Thymus (tissue), 11 donors: ENCODE results near the gene DKK3. TPM values are rescaled to one million over a fixed set of nuclear protein-coding genes. Genes with fewer than 3 reads are reported as not detected.

ENCODE experiments used
- DNase-seq, 9 donors: peaks; one replicate each; pipeline ENCODE4 v3.0.0-alpha.2; 2013; ENCODE audit warnings: low spot score in 9 of 9, low read depth in 6 of 9, missing footprints in 1 of 9
- H3K27ac ChIP-seq, 2 donors: one replicate each; pipeline ENCODE4 v1.5.1; 2013; ENCODE audit warnings: control low read depth in 1 of 2, low read depth in 1 of 2, low read length in 1 of 2, mild to moderate bottlenecking in 1 of 2, moderate library complexity in 1 of 2
- H3K27me3 ChIP-seq, 2 donors: one replicate each; pipeline ENCODE4 v1.5.1; 2013; ENCODE audit warnings: low read length in 1 of 2; ENCODE audit not compliant: control insufficient read depth in 2 of 2, insufficient read depth in 1 of 2
- H3K36me3 ChIP-seq, 2 donors: one replicate each; pipeline ENCODE4 v1.5.1; 2013; ENCODE audit warnings: low read length in 1 of 2, mild to moderate bottlenecking in 1 of 2, moderate library complexity in 1 of 2; ENCODE audit not compliant: control insufficient read depth in 2 of 2, insufficient read depth in 2 of 2
- H3K4me1 ChIP-seq, 2 donors: one replicate each; pipeline ENCODE4 v1.5.1; 2013; ENCODE audit warnings: low read length in 2 of 2; ENCODE audit not compliant: control insufficient read depth in 2 of 2, insufficient read depth in 2 of 2
- H3K4me3 ChIP-seq, 2 donors: one replicate each; pipeline ENCODE4 v1.5.1; 2013; ENCODE audit warnings: low read length in 2 of 2, control low read depth in 1 of 2, mild to moderate bottlenecking in 1 of 2
- H3K9me3 ChIP-seq, 2 donors: one replicate each; pipeline ENCODE4 v1.5.1; 2013; ENCODE audit warnings: low read length in 1 of 2, mild to moderate bottlenecking in 1 of 2; ENCODE audit not compliant: control insufficient read depth in 2 of 2, insufficient read depth in 1 of 2
- WGBS: extraction: QIAGEN DNeasy Blood & Tissue Kit; methylation state at CpG from one replicate; pipeline ENCODE4 v1.1.7; 2013; 5-methylcytosine and 5-hydroxymethylcytosine counted together
- polyA plus RNA-seq: library from polyadenylated mRNA; stranded (reverse); fragments of 200-250 nt; gene quantifications from one replicate; pipeline ENCODE4 v1.2.3, GENCODE V29; 2013
- total RNA-seq: library from RNA; stranded (reverse); fragments of 120-200 nt; gene quantifications from one replicate; pipeline ENCODE4 v1.2.4, GENCODE V29; 2013
- donor health status: healthy.

DKK3 gene
- total and polyA plus RNA-seq, 2 donors, result 7.5 to 12.8 TPM

GRCh38 chr11:12020546-12020945 is 12.1 kb upstream of the DKK3 start:
- WGBS, result 92% methylated on average over 2 of the region's 2 CpGs
- Histone ChIP-seq H3K9me3 (no peaks in the 10 kb centered on the region), H3K27ac (no peak overlapping the region), H3K4me1 (no peaks in the 10 kb centered on the region), H3K27me3 (peaks cover 0 to 2% of the 10 kb centered on the region in 2 donors), H3K4me3 (no peak overlapping the region), H3K36me3 (no peaks in the 10 kb centered on the region)
- no peak for DNase-seq

DNA sequence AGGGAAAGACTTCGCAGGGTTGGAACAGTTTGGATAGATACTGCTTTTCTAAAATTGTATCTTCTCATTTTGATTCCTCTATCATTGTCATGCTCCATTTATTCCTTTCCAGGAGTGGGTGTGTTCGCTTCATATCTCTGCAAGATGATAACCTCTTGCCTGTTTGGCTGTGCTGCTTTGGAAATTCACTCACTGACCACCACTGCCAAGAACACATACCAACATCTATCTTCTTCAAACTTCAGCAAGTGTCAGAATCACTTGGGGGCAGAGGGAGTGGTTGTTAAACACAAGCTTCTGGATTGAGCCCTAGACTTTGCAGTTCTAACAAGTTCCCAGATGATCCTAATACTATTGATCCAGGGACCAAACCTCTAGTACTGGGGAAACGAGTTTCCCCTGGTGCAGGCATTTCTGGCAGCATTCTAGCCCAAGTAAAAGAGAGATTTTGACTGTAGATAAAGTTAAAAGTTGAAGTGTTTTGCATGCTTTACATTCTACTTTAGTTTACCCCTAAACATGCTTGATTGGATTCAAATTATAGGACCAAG is 11.5 kb upstream of the DKK3 start:
- no peaks in the 10 kb centered on the region for H3K9me3 ChIP-seq
- H3K27me3 ChIP-seq, result no peaks in the 10 kb centered on the region
- 83% methylated on average over 3 of the region's 3 CpGs for WGBS
- H3K27ac ChIP-seq, result no peak overlapping the region
- DNase-seq, result no peak
- H3K4me3 ChIP-seq, result no peak overlapping the region
- no peaks in the 10 kb centered on the region for H3K4me1 ChIP-seq
- no peaks in the 10 kb centered on the region for H3K36me3 ChIP-seq

DNA sequence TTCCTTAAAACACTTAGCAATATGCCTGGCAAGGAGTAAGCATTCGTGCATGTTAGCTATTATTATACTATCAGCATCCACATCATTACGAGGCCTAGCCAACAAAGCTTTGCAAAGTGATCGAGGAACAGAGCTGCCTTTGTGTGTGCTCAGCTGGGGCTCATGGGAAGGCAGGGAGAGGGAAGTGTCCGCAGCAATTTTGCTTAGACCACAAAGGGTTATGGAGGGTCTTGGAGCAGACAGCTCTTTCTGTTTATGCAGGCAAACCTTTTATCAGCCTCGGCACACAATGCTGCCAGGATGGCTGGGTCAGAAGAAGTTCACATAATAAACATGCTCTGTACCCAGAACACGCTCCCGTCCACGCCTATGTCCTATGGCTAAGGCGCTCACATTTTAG is 10.9 kb upstream of the DKK3 start:
- DNase-seq, result no peak
- no peak overlapping the region for H3K4me3 ChIP-seq
- no peaks in the 10 kb centered on the region for H3K36me3 ChIP-seq
- no peak overlapping the region for H3K27ac ChIP-seq
- WGBS, result 88% methylated on average over 9 of the region's 9 CpGs
- H3K27me3 ChIP-seq, result peaks cover 0 to under 1% of the 10 kb centered on the region in 2 donors
- H3K4me1 ChIP-seq, result no peaks in the 10 kb centered on the region
- no peaks in the 10 kb centered on the region for H3K9me3 ChIP-seq

DNA sequence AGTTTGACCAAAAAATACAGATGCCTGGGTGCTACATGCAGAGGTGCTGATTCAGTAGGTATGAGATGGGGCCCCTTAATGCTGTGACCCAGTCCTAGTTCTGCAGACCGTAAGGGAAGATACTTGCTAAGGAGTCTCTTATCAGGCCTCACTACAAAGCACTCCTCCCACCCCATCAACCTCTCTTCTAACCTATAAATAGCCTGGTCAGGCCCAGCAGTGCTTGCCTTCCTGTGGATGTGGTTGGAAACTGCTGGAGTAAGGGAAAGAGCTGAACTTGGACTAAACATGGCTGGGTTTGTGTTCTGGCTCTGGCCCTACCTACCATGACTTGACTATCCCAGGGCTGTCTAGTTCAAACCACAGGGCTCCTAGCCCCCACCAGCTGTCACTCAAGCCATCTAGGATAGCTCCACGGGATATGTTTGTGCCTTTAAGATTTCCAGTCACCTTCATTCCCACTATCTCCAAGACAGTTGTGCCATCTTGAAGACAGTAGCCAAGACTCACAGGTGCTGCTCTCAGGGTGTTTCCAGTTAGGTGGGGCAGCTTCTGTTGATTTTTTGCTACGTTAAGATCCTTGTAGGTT is 9.5 kb upstream of the DKK3 start:
- Histone ChIP-seq H3K9me3 (no peaks in the 10 kb centered on the region), H3K4me1 (no peaks in the 10 kb centered on the region), H3K4me3 (no peak overlapping the region), H3K36me3 (no peaks in the 10 kb centered on the region), H3K27me3 (peaks cover 0 to 7% of the 10 kb centered on the region in 2 donors), H3K27ac (no peak overlapping the region)
- WGBS, result 93% methylated on average over 3 of the region's 3 CpGs
- no peak for DNase-seq

GRCh38 chr11:12017243-12017678 is 8.8 kb upstream of the DKK3 start:
- Histone ChIP-seq H3K36me3 (no peaks in the 10 kb centered on the region), H3K4me3 (no peak overlapping the region), H3K9me3 (no peaks in the 10 kb centered on the region), H3K4me1 (no peaks in the 10 kb centered on the region), H3K27ac (no peak overlapping the region), H3K27me3 (peaks cover 0 to 9% of the 10 kb centered on the region in 2 donors)
- DNase-seq, result no peak
- WGBS, result 97% methylated on average over 5 of the region's 5 CpGs

DNA sequence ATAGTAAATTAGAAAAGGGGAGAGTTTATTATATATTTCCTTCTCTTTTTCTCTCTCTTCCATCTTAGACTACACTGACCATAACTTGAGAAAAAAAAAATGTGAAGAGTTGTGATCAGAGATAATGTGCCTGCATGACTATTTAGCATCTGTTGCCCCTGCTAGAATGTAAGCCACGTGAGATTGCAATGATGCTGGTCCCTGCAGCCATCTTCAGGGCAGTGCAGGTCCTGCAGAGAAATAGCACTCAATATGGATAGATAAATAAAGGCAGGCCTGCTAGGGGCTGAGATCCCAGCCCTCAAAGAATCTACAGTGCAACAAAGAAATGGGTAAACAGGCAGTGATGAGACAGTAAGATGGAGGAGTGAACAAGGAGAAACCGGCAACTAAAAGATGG is 7.8 kb upstream of the DKK3 start:
- no peak for DNase-seq
- no peak overlapping the region for H3K27ac ChIP-seq
- no peaks in the 10 kb centered on the region for H3K9me3 ChIP-seq
- H3K27me3 ChIP-seq, result peaks cover 4 to 15% of the 10 kb centered on the region in 2 donors
- no peaks in the 10 kb centered on the region for H3K36me3 ChIP-seq
- H3K4me1 ChIP-seq, result no peaks in the 10 kb centered on the region
- WGBS, result 90% methylated on average over 2 of the region's 2 CpGs
- H3K4me3 ChIP-seq, result no peak overlapping the region

GRCh38 chr11:12015486-12015885 is 7.1 kb upstream of the DKK3 start:
- Histone ChIP-seq H3K27ac (no peak overlapping the region), H3K4me3 (no peak overlapping the region), H3K4me1 (no peaks in the 10 kb centered on the region), H3K36me3 (no peaks in the 10 kb centered on the region), H3K9me3 (no peaks in the 10 kb centered on the region), H3K27me3 (peaks cover 8 to 22% of the 10 kb centered on the region in 2 donors)
- DNase-seq, result no peak

- DNase-seq, result no peak
- Histone ChIP-seq H3K9me3 (no peaks in the 10 kb centered on the region), H3K36me3 (no peaks in the 10 kb centered on the region), H3K27ac (no peak overlapping the region), H3K27me3 (peaks cover 24 to 37% of the 10 kb centered on the region in 2 donors), H3K4me3 (no peak overlapping the region), H3K4me1 (peaks cover 0 to 2% of the 10 kb centered on the region in 2 donors)
- WGBS, result 88% methylated on average over 3 of the region's 3 CpGs
Observed at GRCh38 chr11:12013781-12014180, 5.4 kb upstream of the DKK3 start.

DNA sequence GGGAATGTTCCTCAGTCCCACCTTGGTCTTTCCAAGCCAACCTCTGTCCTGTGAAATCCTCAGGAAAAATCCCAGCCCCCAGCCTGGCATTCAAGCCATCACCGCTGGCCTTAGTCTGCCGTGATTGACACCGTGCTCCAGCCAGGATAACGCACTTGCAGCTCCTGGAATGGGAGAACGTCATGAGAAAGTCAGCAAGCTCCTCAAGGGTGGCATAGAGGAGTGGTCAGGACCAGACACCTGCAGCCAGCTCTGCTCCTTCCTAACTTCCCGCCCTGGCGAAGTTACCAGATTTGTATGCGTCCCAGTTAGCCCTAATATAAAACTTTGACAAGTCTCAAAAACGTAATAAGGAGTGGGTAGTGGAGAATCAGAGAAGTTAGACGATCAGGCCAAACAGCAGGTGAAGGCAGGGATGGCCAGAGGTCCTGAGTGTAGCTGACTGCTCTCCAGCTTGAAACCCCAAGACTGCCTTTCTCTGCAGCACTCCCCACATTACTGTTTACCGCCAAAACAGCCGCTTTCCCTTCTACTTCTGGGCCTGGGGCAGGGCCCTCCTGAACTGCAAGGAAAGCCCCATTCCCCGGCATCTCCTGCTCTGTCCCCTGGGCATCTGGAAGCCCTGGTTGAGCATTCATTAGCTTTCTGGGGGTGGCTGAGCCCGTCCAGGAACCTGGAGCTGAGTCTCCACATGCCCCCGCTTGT is 1.3 kb upstream of the DKK3 start:
- WGBS, result 52% methylated on average over 15 of the region's 15 CpGs
- H3K27ac ChIP-seq, result no peak overlapping the region
- no peak overlapping the region for H3K4me3 ChIP-seq
- H3K36me3 ChIP-seq, result no peaks in the 10 kb centered on the region
- DNase-seq, result no peak
- H3K9me3 ChIP-seq, result no peaks in the 10 kb centered on the region
- H3K4me1 ChIP-seq, result peaks cover 0 to 6% of the 10 kb centered on the region in 2 donors
- peaks cover 45 to 74% of the 10 kb centered on the region in 2 donors for H3K27me3 ChIP-seq
